C4-2B (cell line): Measurements from ENCODE around the gene CCDC51.

Experiments
- CTCF ChIP-seq: fragments of 450-650 bp; conservative IDR thresholded peaks from 2 replicates; pipeline ENCODE4 v1.5.1; 2017; ENCODE audit warnings: mild to moderate bottlenecking
- ZFX ChIP-seq: fragments of 450-650 bp; IDR thresholded peaks from 2 replicates; pipeline ENCODE4 v1.6.1; 2017

- TF ChIP-seq CTCF (no peak), ZFX (no peak)
Observed at GRCh38 chr3:48416546-48416945, 23.4 kb downstream of the CCDC51 start.
